HG03064 (cell line): ENCODE results near the gene DPH3.

ENCODE experiments used
- ATAC-seq: cut with Tn5 transposase; IDR thresholded peaks from one replicate; pipeline ENCODE4 v1.9.1; 2021; ENCODE audit warnings: low read depth; ENCODE audit not compliant: unreplicated experiment

The DPH3 gene

DNA sequence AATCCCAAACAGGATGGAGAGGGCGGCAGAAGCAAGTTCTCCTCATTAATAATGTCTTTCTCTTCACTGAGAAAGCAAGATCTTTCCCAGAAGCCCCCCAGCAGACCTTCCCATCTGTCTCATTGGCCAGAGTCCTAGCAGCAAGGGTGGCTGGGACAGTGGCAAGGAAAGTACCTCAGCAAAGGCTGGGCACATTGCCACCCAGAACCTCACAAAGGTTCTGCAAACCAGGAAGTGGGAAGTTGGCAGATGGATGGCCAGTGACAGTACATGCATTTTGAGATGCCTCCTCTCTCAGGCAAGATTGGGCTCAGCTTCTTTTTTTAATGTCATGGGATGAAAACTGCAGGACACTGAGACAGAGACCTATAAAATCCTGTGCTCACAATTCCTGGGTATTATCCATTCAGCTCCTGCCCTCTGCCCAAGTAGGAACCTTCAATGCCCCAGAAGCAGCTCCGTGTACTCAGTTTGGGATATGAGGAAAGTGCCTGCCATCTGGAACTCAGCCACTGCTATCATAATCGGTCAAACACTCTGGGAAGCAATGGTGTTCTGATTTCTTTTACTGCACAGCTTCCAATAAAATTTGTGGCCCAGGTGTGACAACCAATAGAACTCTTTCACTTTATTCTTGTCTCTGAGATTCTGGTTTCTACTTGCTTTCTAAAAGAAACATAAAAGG is 25.5 kb downstream of the DPH3 start:
- no peak for ATAC-seq

DNA sequence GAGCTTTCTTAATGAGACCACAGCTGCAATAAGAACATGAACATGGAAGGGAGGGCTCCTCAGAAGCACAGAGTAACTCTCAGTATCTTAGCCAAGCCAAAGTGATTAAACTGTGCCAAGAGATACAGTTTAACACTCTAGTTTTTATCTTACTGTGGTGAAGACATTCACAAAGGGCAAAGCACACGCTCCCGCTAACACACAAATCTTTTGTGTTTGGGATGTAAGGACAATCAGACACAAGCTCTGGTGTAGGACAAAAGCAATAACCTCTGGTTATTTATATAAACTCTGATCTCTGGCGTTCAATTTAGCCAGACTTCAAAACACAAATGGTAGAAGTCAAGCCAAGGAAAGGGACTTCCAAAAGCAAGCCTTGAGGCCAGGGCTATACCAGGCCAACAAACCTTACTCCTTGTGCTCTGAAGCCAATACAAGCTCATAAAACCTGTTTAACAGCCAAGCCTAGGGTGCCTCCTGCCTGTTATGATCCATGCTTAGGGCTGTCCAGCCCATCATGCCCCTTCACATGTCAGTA is 27.8 kb downstream of the DPH3 start:
- ATAC-seq = no peak

DNA sequence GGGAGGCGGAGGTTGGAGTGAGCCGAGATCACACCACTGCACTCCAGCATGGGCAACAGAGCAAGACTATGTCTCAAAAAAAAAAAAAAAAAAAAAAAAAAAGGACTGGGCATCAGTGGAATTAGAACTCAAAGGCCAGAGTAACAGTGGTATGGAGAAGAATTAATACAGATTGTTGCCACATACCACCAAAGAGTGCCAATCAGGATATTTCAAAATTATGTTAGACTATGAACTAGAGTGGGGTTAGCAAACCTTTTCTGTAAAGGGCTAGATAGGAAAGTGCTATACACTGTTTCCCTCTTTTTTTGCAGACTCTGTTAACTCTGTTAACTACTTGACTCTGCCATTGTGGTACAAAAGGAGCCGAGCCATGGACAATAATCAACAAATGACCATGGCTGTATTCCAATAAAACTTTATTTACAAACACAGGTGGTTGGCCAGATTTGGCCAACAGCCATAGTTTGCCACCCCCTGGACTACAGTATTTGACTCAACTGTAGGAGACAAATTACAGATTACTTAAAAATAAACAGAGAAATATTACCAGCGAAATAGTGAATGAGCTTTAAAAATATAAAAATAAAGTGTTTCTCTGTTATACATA is 28.6 kb downstream of the DPH3 start:
- no peak for ATAC-seq

DNA sequence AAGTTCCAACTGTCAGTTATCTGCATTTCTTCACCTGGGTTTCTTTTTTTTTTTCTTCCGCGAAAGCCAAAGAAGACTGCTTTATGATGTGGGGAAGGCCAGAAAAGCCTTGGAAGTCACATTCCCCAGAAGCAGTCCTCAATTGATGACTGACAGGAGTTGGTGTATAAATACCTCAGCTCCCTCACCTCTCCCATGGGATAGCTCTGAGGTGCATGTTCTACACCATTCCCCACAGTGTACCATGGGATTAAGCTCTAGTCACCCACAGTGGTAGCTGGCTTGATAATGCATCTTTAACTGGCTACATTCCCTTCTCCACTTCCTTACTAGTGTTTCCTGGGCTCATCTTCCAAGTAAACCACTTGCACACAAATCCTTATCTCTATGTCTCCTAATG is 30.5 kb downstream of the DPH3 start:
- no peak for ATAC-seq

DNA sequence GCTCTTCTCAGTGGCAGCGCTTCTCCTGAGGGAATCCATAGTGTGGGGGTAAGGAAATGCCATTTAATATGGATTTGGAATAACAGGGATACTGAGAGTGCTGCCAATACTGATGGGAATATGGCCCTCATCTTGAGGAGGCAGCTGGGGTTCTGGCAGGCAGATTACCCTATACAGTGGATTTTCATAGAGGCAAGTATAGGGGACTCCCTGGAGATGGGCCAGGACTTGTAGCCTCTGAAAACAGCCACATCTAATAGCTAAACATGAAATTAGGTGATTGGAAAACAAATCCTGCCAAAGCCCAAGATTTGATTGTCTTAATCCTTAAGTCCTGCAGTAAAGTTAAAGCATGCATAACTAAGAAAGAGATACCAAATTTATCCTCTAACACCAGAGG is 30.9 kb downstream of the DPH3 start:
- no peak for ATAC-seq

DNA sequence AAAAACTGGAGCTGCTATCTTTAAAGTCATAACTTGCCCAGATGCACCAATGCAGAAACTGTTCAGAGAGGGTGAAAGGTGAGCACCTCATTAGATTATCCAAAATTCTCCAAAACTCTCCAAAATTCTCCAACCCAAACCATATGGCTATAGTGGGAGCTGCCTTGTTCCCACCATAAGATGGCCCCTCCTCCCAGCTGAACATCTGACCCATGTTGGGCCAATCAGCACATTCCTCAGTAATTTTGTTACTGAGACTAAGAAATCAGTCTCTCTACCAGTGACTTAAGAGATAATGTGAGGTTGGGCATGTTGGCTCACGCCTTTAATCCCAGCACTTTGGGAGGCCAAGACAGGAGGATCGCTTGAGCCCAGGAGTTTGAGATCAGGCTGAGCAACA is 32.8 kb downstream of the DPH3 start:
- no peak for ATAC-seq

DNA sequence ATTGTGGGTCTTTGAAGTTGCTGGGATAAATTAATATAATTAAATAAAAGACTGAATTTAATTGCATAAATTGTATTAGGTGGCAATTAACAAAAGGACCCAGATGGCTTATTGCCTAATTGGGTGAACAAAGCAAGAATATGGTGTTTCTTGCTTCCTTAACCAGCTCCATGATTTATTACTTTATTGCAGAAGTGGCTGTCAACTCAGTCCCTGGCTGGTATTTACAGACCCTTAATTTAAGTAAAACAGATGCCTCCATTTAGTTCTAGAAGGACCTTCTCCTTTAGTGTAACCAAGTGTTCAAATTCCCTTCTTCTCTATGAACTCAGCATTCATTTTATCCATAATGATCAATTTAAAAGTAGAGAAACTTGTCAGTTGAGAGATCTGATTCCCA is 35.1 kb downstream of the DPH3 start:
- ATAC-seq = no peak

DNA sequence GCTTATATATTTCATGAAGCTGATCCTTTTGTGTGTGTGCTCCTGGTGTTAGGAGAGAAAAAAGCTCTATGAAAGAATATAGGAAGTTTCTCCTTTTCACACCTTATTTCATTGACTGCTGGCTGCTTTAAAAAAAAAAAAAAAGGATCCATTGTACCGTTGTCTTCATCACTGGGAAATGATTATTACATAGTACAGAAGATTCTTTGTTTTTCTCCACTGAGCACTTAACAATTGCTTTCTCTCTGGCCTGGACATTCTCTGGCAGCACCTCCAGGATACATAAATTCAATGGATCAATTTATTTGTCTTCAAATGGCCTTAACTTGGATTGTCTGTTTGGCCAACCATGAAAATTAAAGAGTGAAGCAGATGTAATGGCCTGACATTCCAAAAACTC is 37.2 kb downstream of the DPH3 start:
- ATAC-seq = no peak

DNA sequence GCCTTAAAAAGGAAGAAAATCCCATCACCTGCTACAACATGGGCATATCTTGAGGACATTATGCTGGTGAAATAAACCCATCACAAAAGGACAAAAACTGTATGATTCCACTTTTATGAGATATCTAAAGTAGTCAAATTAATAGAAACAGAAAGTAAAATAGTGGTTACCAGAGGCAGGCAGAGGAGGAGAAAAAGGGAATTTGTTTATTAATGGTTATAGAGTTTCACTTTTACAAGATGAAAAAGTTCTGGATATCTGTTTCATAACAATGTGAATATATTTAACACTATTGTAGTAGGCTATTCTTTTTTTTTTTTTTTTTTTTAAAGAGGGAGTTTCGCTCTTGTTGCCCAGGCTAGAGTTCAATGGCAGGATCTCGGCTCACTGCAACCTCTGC is 40.4 kb downstream of the DPH3 start:
- no peak for ATAC-seq

DNA sequence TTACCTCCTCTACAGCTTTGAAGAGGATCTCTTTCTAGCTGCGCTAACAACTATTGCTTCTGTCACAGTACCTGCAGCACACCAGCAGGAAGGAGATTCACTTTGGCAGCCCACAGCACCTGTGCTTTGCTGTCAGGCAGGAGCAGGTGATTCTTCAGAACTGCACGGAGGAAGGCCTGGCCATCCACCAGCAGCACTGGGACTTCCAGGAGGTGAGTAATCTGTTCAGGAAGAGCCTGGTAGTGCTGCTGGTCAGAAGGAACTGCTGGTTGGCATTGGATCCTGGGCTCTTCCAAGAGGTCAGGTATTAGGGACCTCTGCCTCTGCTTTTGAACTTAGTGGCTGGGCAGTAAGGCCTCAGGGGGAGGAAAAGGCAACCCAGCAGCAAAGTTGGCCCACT is 42.2 kb downstream of the DPH3 start:
- no peak for ATAC-seq

DNA sequence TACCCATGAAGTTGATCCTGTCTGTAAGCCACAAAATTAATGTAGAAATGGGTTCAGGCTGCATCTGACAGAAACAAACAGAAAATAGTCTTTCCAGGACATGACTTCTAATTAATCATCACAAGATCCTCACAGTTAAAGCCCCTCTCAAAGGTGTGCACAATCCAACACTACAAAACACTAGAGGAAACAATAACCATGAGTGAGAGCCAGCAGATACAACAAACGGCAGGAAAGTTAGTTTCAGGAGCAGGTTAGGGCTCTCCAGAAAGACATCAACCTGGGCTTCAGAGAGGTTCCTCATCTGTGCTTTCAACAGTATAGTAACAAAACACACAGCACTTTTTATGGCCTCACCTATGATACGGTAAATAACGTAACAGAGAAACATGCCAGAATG is 42.8 kb downstream of the DPH3 start:
- no peak for ATAC-seq

DNA sequence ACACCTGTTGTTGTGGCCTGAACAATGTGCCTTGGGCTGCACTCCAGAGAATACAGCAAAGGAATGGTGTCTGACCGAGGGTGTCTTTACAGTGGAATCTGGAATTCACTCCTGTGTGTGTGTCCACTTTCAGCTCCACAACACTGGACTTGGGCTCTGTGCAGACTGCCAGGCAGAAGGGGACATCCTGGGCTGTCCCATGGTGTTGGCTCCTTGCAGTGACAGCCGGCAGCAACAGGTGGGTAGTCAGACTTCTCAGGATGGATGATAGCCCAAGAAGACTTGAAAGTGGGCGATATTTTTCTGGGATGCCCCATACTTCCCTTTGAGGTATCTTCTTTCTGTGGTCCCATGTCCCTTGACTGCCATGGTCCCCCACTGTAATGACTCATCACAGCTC is 45.0 kb downstream of the DPH3 start:
- ATAC-seq = no peak

DNA sequence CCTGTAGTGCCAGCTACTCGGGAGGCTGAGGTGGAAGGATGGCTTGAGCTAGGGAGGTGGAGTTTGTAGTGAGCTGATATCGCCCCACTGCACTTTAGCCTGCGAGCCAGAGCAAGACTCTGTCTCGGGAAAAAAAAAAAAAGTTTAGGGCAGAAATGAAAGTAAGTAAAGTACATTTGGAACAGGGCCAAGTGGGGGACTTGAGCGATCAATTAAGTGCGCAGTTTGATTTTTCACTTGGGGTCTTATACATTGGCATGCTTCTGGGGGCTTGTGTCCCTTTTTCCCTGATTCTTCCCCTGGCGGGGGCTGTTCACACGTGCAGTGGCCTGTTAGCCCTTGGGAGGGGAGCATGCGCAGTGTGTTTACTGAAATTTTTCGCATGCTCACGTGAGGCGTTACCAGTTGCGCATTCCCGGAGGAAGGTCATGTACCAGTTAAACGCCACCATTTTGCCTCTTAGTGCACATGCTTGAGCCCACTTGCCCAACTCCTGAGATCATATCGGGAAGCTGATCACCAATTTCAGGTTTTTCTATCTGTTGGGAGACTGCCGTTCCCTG is 48.3 kb downstream of the DPH3 start:
- ATAC-seq = no peak

DNA sequence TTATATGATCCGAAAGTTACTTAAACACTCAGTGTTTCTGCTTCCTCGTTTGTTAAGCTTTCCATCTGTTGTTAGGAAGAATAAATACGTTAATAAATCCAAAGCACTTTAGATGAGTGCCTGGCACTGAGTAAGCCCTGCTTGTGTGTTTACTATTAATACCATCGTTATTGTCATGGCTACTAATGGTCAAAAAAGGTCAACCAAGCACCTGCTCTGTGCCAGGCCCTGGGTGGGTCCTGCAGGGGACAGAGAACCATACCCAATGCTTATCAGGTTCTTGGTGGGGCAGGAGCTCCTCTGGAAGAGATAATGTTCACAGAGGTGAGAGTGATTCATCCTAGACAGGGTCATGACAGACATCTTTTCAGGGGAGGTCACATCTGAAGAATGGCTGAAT is 50.4 kb downstream of the DPH3 start:
- no peak for ATAC-seq

DNA sequence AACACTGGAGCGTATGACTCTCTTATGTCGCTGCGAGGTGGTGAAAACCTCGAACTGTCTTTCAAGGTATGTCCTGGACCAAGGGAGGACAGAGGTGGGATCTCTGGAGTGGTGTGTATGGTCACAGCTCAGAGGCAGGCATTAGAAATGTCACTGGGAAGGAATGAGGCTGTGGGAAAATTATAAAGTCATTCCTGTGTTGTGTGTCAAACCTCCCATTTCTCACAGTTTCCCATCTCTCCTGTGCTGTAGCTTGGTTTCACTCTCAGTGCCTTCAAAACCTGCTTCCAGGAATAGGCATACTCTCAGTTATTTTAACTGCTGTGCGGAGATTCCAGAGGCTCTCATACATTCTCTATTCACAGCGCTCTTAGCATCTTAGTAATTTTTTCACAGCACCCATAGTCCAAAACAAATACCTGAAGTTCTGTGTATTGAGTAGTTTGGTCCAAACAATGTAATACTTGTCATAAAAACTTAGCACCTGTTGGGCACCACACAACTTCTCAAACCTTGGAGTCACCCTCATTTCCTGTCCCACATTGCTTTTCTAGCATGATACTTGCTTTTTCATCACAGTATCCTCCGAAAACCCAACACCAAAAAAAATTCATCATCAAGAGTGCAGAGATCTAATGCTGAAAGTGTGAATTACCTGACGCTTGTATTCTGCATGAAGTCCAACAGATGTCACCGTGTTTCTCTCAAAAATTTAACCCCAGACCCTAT is 53.4 kb downstream of the DPH3 start:
- no peak for ATAC-seq
